Fibroblast of lung (primary cell): ENCODE results near the gene PYHIN1.

Source experiments
- CTCF ChIP-seq, 2 donors: IDR thresholded peaks in 1 of 2; conservative IDR thresholded peaks in 1 of 2; 1 replicate in 1 of 2; 2 replicates in 1 of 2; pipeline ENCODE4 v1.5.1; 2011 to 2012; ENCODE audit warnings: low read length in 2 of 2, control low read depth in 1 of 2, inconsistent platforms in 1 of 2, low read depth in 1 of 2, mild to moderate bottlenecking in 1 of 2
- EZH2 ChIP-seq: IDR thresholded peaks from 2 replicates; pipeline ENCODE4 v1.5.1; 2012; ENCODE audit warnings: low read length, control low read depth, mild to moderate bottlenecking; ENCODE audit errors: missing control alignments

GRCh38 chr1:158952416-158952815 lies 21.1 kb downstream of the PYHIN1 start:
- TF ChIP-seq CTCF (conservative IDR thresholded peaks at IDR 0.05 in 1 of 2, IDR thresholded peaks at IDR 0.05 in 1 of 2; ENCODE audit: low read depth in 1 of 2, low read length in 2 of 2), result no peak
- no peak for TF ChIP-seq EZH2
